VCaP (cell line): ENCODE data around the gene FNBP1L.

ENCODE experiments used
- H3K27ac ChIP-seq: fragments of 450-650 bp; 2 replicates; pipeline ENCODE4 v1.5.1; 2017
- CTCF ChIP-seq: fragments of 450-650 bp; conservative IDR thresholded peaks from 2 replicates; pipeline ENCODE4 v1.5.1; 2017; ENCODE audit warnings: mild to moderate bottlenecking, moderate library complexity

FNBP1L gene

GRCh38 chr1:93502571-93502970 is 54.7 kb downstream of the FNBP1L start:
- peak overlapping the region; percentile 39 for H3K27ac ChIP-seq
- TF ChIP-seq CTCF, result no peak

- TF ChIP-seq CTCF, result no peak
- H3K27ac ChIP-seq, result peak overlapping the region; percentile 39; the same call in 1 of the 2 replicates
These were observed 55.2 kb downstream of the FNBP1L start for GRCh38 chr1:93503163-93503562.

DNA sequence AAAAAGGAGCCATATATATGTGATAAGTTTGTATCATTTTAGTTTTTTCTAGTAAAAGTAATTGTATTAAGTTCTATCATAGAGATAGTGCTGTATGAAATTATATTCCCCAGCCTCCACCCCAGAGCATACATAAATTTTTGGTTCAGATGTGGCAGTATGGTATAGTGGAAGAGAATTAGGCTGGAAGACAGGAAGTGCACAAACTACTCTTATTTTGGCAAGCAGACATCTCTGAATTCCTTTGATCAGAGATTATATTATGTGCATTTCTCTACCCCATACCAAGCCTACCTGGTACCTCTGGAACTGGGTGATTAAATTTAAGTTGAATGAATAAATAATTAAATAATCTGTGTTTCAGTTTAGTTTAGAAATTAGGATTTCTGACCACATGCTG is 55.9 kb downstream of the FNBP1L start:
- no peak for TF ChIP-seq CTCF
- no peak overlapping the region for H3K27ac ChIP-seq

- no peak overlapping the region for H3K27ac ChIP-seq
- TF ChIP-seq CTCF, result no peak
These were observed 56.5 kb downstream of the FNBP1L start for GRCh38 chr1:93504247-93505033.

- H3K27ac ChIP-seq, result no peak overlapping the region
- no peak for TF ChIP-seq CTCF
These were observed 58.2 kb downstream of the FNBP1L start for GRCh38 chr1:93506126-93506525.

GRCh38 chr1:93516164-93516563 is 68.2 kb downstream of the FNBP1L start:
- no peak overlapping the region for H3K27ac ChIP-seq
- no peak for TF ChIP-seq CTCF

GRCh38 chr1:93518516-93518915 is 70.6 kb downstream of the FNBP1L start:
- TF ChIP-seq CTCF, result no peak
- no peak overlapping the region for H3K27ac ChIP-seq
